ENCODE results near the gene SH3GL3.

Gene SH3GL3

GRCh38 chr15:83516935-83517334 lies 69.8 kb downstream of the SH3GL3 start:
- Histone ChIP-seq H4K20me1 (ENCODE audit: insufficient read depth, low read length, poor library complexity, severe bottlenecking) (no peaks in the 10 kb centered on the region), H2AFZ (ENCODE audit: low read length) (no peak overlapping the region), H3K9ac (ENCODE audit: low read depth, low read length, poor library complexity, severe bottlenecking) (no peak overlapping the region), H3K9me3 (ENCODE audit: insufficient read depth, low read depth, low read length) (no peaks in the 10 kb centered on the region), H3K27me3 (ENCODE audit: insufficient read depth, low read length, poor library complexity, severe bottlenecking) (no peaks in the 10 kb centered on the region), H3K79me2 (ENCODE audit: insufficient read depth, low read length) (no peaks in the 10 kb centered on the region), H3F3A (ENCODE audit: low read depth) (no peaks in the 10 kb centered on the region), H3K9me2 (replicated peaks; ENCODE audit: low read depth, low read length) (no peaks in the 10 kb centered on the region), H3K4me2 (ENCODE audit: low read depth, low read length, poor library complexity, severe bottlenecking) (no peak overlapping the region), H3K36me3 (ENCODE audit: insufficient read depth, low read length) (no peaks in the 10 kb centered on the region), H3K4me1 (ENCODE audit: insufficient read depth, low read length, poor library complexity, severe bottlenecking) (no peaks in the 10 kb centered on the region), H3K4me3 (ENCODE audit: low read length, poor library complexity, severe bottlenecking) (no peak overlapping the region)
- TF ChIP-seq EZH2phosphoT487 (IDR thresholded peaks at IDR 0.05; ENCODE audit: borderline replicate concordance) (no peak), CTCF (conservative IDR thresholded peaks at IDR 0.05; ENCODE audit: low read length) (no peak)

GRCh38 chr15:83526319-83526718 lies 79.2 kb downstream of the SH3GL3 start:
- Histone ChIP-seq H3K27me3 (ENCODE audit: insufficient read depth, low read length, poor library complexity, severe bottlenecking) (no peaks in the 10 kb centered on the region), H3K4me1 (ENCODE audit: insufficient read depth, low read length, poor library complexity, severe bottlenecking) (no peaks in the 10 kb centered on the region), H3K9ac (ENCODE audit: low read depth, low read length, poor library complexity, severe bottlenecking) (no peak overlapping the region)

GRCh38 chr15:83533410-83533962 lies 86.3 kb downstream of the SH3GL3 start:
- Histone ChIP-seq H3K27me3 (ENCODE audit: insufficient read depth, low read length, poor library complexity, severe bottlenecking) (no peaks in the 10 kb centered on the region), H4K20me1 (ENCODE audit: insufficient read depth, low read length, poor library complexity, severe bottlenecking) (no peaks in the 10 kb centered on the region), H3K9me3 (ENCODE audit: insufficient read depth, low read depth, low read length) (no peaks in the 10 kb centered on the region), H3K79me2 (ENCODE audit: insufficient read depth, low read length) (no peaks in the 10 kb centered on the region), H2AFZ (ENCODE audit: low read length) (no peak overlapping the region), H3K36me3 (ENCODE audit: insufficient read depth, low read length) (no peaks in the 10 kb centered on the region), H3K4me1 (ENCODE audit: insufficient read depth, low read length, poor library complexity, severe bottlenecking) (no peaks in the 10 kb centered on the region), H3K4me2 (ENCODE audit: low read depth, low read length, poor library complexity, severe bottlenecking) (no peak overlapping the region), H3K9ac (ENCODE audit: low read depth, low read length, poor library complexity, severe bottlenecking) (no peak overlapping the region), H3K4me3 (ENCODE audit: low read length, poor library complexity, severe bottlenecking) (no peak overlapping the region), H3F3A (ENCODE audit: low read depth) (no peaks in the 10 kb centered on the region), H3K9me2 (replicated peaks; ENCODE audit: low read depth, low read length) (no peaks in the 10 kb centered on the region)
- TF ChIP-seq EZH2phosphoT487 (IDR thresholded peaks at IDR 0.05; ENCODE audit: borderline replicate concordance), result no peak
- TF ChIP-seq CTCF (conservative IDR thresholded peaks at IDR 0.05; ENCODE audit: low read length), result no peak

More at GRCh38 chr15:83526319-83526718, 79.2 kb downstream of the SH3GL3 start:
- no peak for TF ChIP-seq CTCF (conservative IDR thresholded peaks at IDR 0.05; ENCODE audit: low read length)
- H3K9me2 ChIP-seq (replicated peaks; ENCODE audit: low read depth, low read length), result no peaks in the 10 kb centered on the region
- H3K79me2 ChIP-seq (ENCODE audit: insufficient read depth, low read length), result no peaks in the 10 kb centered on the region
- no peak overlapping the region for H3K4me3 ChIP-seq (ENCODE audit: low read length, poor library complexity, severe bottlenecking)
- H3K9me3 ChIP-seq (ENCODE audit: insufficient read depth, low read depth, low read length), result no peaks in the 10 kb centered on the region; the same call in 1 of the 2 replicates
- no peak overlapping the region for H2AFZ ChIP-seq (ENCODE audit: low read length)
- no peaks in the 10 kb centered on the region for H4K20me1 ChIP-seq (ENCODE audit: insufficient read depth, low read length, poor library complexity, severe bottlenecking)
- no peaks in the 10 kb centered on the region for H3K36me3 ChIP-seq (ENCODE audit: insufficient read depth, low read length)
- no peaks in the 10 kb centered on the region for H3F3A ChIP-seq (ENCODE audit: low read depth)
- no peak overlapping the region for H3K4me2 ChIP-seq (ENCODE audit: low read depth, low read length, poor library complexity, severe bottlenecking)

All from Loucy (cell line).